HG02642 (cell line): ENCODE measurements around the gene SLC7A4.
"Not testable (repeated sequence)": the region's sequence is repeated elsewhere in the genome, so short reads cannot be mapped to it uniquely, and the experiment has no call there.

Experiments used
- ATAC-seq: cut with Tn5 transposase; IDR thresholded peaks from one replicate; pipeline ENCODE4 v1.9.1; 2021; ENCODE audit warnings: mild to moderate bottlenecking; ENCODE audit not compliant: unreplicated experiment, poor library complexity

SLC7A4 gene

GRCh38 chr22:21067075-21067900 is 34.9 kb upstream of the SLC7A4 start:
- ATAC-seq: no peak

GRCh38 chr22:21064917-21065864 is 32.8 kb upstream of the SLC7A4 start:
- ATAC-seq: no peak

DNA sequence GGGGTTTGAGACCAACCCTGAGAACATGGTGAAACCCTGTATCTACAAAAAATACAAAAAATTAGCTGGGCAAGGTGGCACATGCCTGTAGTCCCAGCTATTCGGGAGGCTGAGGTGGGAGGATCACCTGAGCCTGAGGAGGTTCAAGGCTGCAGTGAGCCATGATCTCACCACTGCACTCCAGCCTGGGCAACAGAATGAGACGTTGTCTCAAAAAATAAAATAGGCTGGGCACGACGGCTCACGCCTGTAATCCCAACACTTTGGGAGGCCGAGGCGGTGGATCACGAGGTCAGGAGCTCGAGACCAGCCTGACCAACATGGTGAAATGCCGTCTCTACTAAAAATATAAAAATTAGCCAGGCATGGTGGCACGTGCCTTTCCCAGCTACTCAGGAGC is 32.1 kb upstream of the SLC7A4 start:
- ATAC-seq: not testable (repeated sequence)

DNA sequence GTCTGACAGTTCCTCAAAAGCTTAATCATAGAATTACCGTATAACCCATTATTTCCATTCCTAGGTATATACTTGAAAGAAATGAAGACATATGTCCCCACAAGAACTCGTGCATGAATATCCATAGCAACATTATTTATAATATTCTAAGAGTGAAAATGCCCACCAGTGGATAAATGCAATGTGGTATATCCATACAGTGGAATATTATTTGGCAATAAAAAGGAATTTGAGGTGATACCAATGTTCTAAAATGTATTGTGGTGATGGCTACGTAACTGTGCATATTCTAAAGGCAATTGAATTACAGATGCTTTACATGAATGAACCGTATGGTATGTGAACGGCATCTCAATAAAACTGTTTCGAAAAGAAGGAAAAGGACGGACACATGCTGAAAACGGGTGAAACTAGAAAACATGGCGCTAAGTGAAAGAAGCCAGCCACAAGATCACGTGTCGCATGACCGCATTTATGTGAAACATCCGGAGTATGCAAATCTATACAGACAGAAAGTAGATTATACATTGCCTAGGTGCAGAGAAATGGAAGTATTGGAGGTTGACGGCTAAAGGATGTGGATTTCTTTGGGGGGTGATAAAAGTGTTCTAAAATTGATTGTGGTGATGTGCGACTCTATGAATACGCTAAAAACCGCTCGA is 29.4 kb upstream of the SLC7A4 start:
- not testable (repeated sequence) for ATAC-seq

GRCh38 chr22:21060363-21060762 is 28.0 kb upstream of the SLC7A4 start:
- ATAC-seq: not testable (repeated sequence)

- ATAC-seq: no peak
Observed at GRCh38 chr22:21055880-21056319, 23.5 kb upstream of the SLC7A4 start.

GRCh38 chr22:21055564-21055834 is 23.1 kb upstream of the SLC7A4 start:
- no peak for ATAC-seq

DNA sequence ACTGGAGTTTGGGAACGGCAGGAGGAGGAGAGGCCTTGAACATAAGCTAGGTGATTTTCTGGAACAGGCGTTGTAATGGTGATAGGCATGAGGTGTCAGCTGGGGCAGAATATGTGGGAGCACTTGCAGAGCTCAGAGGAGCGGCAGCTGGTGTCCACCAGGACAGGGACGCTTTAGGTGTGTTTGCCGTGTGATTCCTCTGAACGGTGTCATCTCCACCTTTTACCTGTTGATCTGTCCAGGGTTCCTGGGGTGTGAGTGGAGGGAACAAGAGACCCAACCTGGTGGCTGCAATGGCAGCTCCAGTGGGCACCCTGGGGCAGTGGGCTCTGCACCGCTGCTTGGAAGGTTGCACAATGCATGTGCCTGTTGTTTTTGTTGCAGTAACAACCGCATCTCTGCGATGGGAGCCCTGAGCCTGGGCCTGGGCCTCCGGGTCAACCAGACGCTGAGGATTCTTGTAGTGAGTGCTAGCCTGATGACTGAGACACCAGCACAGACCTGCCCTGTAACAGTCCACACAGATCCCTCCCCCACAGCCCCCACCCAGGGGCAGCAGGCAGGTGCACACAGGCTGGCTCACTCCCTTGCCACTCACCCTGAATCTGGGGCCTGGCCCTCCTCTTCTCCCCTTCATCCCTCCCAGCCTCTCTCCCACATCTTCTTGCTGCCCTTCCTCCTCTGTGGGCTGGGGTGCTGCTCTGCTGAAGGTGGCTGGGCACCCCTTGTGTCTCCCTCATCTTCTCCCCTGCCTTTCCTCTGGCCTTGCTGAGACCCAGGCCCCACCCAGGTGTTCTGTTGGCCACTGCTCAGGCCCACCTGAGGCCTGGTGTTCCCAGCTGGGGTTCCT is 22.6 kb upstream of the SLC7A4 start:
- ATAC-seq: no peak

DNA sequence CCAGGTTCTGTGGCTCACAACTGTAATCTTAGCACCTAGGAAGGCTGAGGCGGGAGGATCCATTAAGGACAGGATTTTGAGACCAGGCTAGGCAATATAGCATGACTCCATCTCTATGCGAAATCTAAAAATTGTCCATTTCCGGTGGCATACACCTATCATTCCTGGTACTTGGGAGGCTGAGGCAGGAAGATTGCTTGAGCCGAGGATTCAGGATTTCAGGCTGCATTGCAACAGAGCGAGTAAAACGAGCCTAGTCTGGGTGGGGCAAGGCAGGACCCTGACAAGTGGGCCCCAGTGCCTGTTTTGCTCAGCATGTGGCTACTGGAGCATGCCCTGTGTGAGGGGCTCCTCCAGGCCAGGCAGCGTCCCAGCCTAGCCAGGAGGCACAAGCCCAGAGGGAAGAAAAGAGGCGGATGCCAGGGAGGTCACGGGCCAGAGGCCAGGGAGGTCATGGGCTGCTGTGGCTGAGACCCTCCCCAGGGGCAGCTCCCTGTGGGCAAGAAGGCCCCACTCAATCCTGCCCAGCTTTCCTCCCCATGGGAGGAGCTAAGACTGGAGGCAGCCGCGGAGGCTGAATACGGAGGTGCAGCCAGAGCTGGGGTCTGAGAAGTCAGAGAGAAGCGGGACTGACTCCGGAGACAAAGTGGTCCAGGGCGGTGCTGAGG is 21.8 kb upstream of the SLC7A4 start:
- no peak for ATAC-seq

- no peak for ATAC-seq
Observed at GRCh38 chr22:21052715-21053459, 20.5 kb upstream of the SLC7A4 start.

DNA sequence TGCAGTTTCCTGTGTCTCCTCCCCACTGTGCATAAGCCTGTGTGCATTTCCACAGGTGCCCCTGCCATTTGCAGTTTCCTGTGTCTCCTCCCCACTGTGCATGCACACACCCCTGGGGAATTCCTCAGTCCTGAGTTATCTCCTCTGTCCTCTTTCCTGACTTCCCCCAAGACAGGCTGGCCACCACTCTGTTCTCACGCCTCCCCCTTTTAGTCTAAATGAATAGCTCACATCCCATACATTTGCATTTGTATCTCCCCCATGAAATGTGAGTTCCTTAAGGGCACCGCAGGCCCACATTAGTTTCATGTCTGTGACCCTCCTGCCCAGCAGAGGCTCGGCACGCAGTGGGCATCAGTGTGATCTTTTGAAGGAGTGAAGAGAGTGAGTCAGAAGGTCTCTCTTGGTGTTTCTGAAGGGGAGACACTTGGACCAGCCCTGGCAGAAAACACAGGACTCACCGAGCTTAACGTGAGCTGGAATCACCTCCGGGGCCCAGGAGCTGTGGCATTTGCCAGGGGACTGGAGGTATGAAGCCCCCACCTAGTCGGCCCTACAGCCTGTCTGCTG is 19.6 kb upstream of the SLC7A4 start:
- no peak for ATAC-seq

GRCh38 chr22:21051145-21051830 is 18.9 kb upstream of the SLC7A4 start:
- ATAC-seq: no peak

DNA sequence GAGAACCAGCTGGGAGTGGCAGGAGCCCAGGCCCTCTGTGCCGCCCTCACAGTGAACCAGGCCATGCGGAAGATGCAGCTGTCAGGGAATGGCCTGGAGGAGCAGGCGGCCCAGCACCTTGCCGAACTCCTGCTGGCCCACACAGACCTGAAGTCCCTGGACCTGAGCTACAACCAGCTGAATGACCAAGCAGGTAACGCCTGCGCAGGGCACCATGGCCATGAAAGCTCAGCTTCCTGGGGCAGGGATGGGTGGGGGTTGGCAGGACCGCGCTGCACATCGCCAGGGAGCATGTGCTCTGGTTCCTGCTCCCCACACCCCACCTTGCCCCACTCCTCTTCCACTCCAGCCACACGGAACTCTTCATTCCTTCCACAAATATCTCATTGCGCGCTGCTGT is 16.6 kb upstream of the SLC7A4 start:
- not testable (repeated sequence) for ATAC-seq

- ATAC-seq: not testable (repeated sequence)
Observed at GRCh38 chr22:21048448-21048847, 16.1 kb upstream of the SLC7A4 start.

DNA sequence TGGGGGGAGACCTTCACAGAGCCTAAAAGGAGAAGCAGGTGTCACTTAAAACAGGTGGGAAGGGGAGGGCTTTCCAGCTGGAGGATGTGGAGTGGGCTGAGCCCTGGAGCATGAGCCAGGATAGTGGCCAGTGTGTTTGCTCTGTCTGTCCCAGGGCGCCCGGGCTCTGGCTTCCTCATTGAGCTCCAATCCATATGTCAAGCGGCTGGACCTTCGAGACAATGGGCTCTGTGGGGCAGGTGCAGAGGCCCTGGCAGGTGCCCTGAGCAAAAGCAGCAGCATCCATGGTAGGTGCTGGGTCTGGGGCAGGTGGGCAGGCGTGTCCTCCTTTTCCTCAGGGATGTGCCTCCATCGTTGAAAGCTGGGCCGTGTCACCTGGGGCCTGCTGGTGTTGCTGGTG is 15.4 kb upstream of the SLC7A4 start:
- ATAC-seq: no peak

GRCh38 chr22:21047035-21047661 is 14.8 kb upstream of the SLC7A4 start:
- ATAC-seq: no peak

GRCh38 chr22:21045585-21046294 is 13.4 kb upstream of the SLC7A4 start, which contains the start of gene LRRC74B:
TSS of gene LRRC74B (plus strand) at chr22:21045946. CDS start at chr22:21045987, 41 bp downstream.
- peak; percentile 77 for ATAC-seq
